Measurements from ENCODE around the gene EYA2.

Gene EYA2

GRCh38 chr20:47054945-47055344 is 160.3 kb downstream of the EYA2 start:
- TF ChIP-seq, protein P1, sequence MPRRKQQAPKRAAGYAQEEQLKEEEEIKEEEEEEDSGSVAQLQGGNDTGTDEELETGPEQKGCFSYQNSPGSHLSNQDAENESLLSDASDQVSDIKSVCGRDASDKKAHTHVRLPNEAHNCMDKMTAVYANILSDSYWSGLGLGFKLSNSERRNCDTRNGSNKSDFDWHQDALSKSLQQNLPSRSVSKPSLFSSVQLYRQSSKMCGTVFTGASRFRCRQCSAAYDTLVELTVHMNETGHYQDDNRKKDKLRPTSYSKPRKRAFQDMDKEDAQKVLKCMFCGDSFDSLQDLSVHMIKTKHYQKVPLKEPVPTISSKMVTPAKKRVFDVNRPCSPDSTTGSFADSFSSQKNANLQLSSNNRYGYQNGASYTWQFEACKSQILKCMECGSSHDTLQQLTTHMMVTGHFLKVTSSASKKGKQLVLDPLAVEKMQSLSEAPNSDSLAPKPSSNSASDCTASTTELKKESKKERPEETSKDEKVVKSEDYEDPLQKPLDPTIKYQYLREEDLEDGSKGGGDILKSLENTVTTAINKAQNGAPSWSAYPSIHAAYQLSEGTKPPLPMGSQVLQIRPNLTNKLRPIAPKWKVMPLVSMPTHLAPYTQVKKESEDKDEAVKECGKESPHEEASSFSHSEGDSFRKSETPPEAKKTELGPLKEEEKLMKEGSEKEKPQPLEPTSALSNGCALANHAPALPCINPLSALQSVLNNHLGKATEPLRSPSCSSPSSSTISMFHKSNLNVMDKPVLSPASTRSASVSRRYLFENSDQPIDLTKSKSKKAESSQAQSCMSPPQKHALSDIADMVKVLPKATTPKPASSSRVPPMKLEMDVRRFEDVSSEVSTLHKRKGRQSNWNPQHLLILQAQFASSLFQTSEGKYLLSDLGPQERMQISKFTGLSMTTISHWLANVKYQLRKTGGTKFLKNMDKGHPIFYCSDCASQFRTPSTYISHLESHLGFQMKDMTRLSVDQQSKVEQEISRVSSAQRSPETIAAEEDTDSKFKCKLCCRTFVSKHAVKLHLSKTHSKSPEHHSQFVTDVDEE (CRISPR knock-in tag; IDR thresholded peaks at IDR 0.05) = no peak
- TF ChIP-seq GLIS3 (CRISPR knock-in tag; IDR thresholded peaks at IDR 0.05) (no peak), TCF4 (CRISPR knock-in tag; IDR thresholded peaks at IDR 0.05; ENCODE audit: borderline replicate concordance) (no peak), PPARA (CRISPR knock-in tag; IDR thresholded peaks at IDR 0.05; ENCODE audit: borderline replicate concordance) (no peak), CSDC2 (CRISPR knock-in tag; IDR thresholded peaks at IDR 0.05) (no peak), ZFP3 (CRISPR knock-in tag; IDR thresholded peaks at IDR 0.05) (no peak), TOX (CRISPR knock-in tag; IDR thresholded peaks at IDR 0.05; ENCODE audit: borderline replicate concordance) (no peak), ZFP30 (CRISPR knock-in tag; IDR thresholded peaks at IDR 0.05) (no peak), ARNTL (CRISPR knock-in tag; IDR thresholded peaks at IDR 0.05; ENCODE audit: borderline replicate concordance, low read depth) (no peak), ZC3H10 (CRISPR knock-in tag; IDR thresholded peaks at IDR 0.05) (no peak), PATZ1 (CRISPR knock-in tag; IDR thresholded peaks at IDR 0.05; ENCODE audit: borderline replicate concordance) (no peak), BACH2 (CRISPR knock-in tag; IDR thresholded peaks at IDR 0.05; ENCODE audit: borderline replicate concordance) (no peak), ISL1 (CRISPR knock-in tag; IDR thresholded peaks at IDR 0.05) (no peak), ZNF70 (CRISPR knock-in tag; IDR thresholded peaks at IDR 0.05) (no peak), OSR1 (CRISPR knock-in tag; IDR thresholded peaks at IDR 0.05) (no peak), ZNF8 (CRISPR knock-in tag; IDR thresholded peaks at IDR 0.05) (no peak)
- TF ChIP-seq, protein P2, sequence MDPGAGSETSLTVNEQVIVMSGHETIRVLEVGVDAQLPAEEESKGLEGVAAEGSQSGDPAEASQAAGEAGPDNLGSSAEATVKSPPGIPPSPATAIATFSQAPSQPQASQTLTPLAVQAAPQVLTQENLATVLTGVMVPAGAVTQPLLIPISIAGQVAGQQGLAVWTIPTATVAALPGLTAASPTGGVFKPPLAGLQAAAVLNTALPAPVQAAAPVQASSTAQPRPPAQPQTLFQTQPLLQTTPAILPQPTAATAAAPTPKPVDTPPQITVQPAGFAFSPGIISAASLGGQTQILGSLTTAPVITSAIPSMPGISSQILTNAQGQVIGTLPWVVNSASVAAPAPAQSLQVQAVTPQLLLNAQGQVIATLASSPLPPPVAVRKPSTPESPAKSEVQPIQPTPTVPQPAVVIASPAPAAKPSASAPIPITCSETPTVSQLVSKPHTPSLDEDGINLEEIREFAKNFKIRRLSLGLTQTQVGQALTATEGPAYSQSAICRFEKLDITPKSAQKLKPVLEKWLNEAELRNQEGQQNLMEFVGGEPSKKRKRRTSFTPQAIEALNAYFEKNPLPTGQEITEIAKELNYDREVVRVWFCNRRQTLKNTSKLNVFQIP (CRISPR knock-in tag; IDR thresholded peaks at IDR 0.05; ENCODE audit: borderline replicate concordance, low read depth) = no peak
- TF ChIP-seq, protein P3, sequence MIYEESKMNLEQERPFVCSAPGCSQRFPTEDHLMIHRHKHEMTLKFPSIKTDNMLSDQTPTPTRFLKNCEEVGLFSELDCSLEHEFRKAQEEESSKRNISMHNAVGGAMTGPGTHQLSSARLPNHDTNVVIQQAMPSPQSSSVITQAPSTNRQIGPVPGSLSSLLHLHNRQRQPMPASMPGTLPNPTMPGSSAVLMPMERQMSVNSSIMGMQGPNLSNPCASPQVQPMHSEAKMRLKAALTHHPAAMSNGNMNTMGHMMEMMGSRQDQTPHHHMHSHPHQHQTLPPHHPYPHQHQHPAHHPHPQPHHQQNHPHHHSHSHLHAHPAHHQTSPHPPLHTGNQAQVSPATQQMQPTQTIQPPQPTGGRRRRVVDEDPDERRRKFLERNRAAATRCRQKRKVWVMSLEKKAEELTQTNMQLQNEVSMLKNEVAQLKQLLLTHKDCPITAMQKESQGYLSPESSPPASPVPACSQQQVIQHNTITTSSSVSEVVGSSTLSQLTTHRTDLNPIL (CRISPR knock-in tag; IDR thresholded peaks at IDR 0.05; ENCODE audit: low read depth) = no peak
- ATAC-seq = no peak; the same call in 2 of the 3 replicates

- no peak for ATAC-seq
- TF ChIP-seq CSRNP3 (CRISPR knock-in tag; IDR thresholded peaks at IDR 0.05) (no peak), ZNF565 (CRISPR knock-in tag; conservative IDR thresholded peaks at IDR 0.05; ENCODE audit: low read depth) (no peak), TCF4 (CRISPR knock-in tag; IDR thresholded peaks at IDR 0.05; ENCODE audit: borderline replicate concordance) (no peak), ZC3H10 (CRISPR knock-in tag; IDR thresholded peaks at IDR 0.05) (no peak), ZFP30 (CRISPR knock-in tag; IDR thresholded peaks at IDR 0.05) (no peak), GLIS3 (CRISPR knock-in tag; IDR thresholded peaks at IDR 0.05) (no peak), BACH2 (CRISPR knock-in tag; IDR thresholded peaks at IDR 0.05; ENCODE audit: borderline replicate concordance) (no peak), ZNF70 (CRISPR knock-in tag; IDR thresholded peaks at IDR 0.05) (no peak), PATZ1 (CRISPR knock-in tag; IDR thresholded peaks at IDR 0.05; ENCODE audit: borderline replicate concordance) (no peak), ZFP3 (CRISPR knock-in tag; IDR thresholded peaks at IDR 0.05) (no peak), RARB (CRISPR knock-in tag; IDR thresholded peaks at IDR 0.05) (no peak)
- TF ChIP-seq, protein P2 (CRISPR knock-in tag; IDR thresholded peaks at IDR 0.05; ENCODE audit: borderline replicate concordance, low read depth) = no peak
- TF ChIP-seq, protein P3 (CRISPR knock-in tag; IDR thresholded peaks at IDR 0.05; ENCODE audit: low read depth) = no peak
Measured at GRCh38 chr20:47055699-47056369, 161.2 kb downstream of the EYA2 start.

Measured in SK-N-SH treated with all-trans-retinoic acid at 6 μM for 48 hours (cell line).